Measurements from ENCODE around the gene PRCP.

PRCP gene

GRCh38 chr11:82845356-82846353 is 54.6 kb downstream of the PRCP start:
- no peak for DNase-seq (ENCODE audit: low read depth)
- TF ChIP-seq CTCF (conservative IDR thresholded peaks at IDR 0.05; ENCODE audit: low read depth, low read length), result no peak
- no peak overlapping the region for H3K4me3 ChIP-seq (ENCODE audit: low read depth, low read length)

- no peak for TF ChIP-seq CTCF (conservative IDR thresholded peaks at IDR 0.05; ENCODE audit: low read depth, low read length)
- DNase-seq (ENCODE audit: low read depth), result no peak
- H3K4me3 ChIP-seq (ENCODE audit: low read depth, low read length), result no peak overlapping the region
Measured at GRCh38 chr11:82843057-82843795, 57.0 kb downstream of the PRCP start.

DNA sequence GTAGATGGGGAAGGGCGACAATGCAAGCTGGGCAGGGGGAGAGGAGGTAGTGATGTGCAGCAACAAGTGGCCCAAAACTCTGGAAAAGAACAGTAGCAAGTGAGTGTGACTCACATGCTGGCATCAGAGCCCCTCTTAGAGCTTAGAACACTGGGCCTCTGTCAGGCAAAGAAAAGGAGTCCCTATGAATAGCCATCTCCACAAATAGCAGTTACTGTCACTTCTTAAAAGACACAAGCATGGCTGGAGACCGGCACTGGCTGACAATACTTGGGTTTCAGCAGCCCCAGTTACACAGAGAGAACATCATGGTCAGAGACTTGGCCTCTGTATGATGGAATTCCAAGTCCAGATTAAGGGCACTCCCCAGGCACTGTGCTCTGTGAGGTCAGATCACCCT is 58.2 kb downstream of the PRCP start:
- no peak for DNase-seq (ENCODE audit: low read depth)
- H3K4me3 ChIP-seq (ENCODE audit: low read depth, low read length), result no peak overlapping the region
- TF ChIP-seq CTCF (conservative IDR thresholded peaks at IDR 0.05; ENCODE audit: low read depth, low read length), result no peak

DNA sequence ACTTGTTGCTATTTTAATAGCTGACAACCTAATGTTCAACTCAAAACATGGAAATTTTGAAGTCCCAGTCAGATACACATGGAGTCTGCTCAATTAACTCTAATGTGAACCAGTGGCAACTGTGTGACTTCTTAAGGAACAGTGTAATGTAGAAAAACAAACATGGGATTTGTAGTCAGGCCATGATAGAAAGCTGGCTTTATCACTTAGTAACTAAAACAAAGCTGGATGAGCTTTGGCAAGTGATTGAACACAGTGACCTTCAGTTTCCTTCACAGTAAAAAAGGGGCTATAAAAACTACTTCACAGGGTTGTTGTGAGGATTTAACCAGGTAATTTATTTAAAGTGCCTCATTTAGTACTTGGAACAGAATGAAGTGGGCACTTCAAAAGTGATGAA is 62.6 kb downstream of the PRCP start:
- no peak overlapping the region for H3K4me3 ChIP-seq (ENCODE audit: low read depth, low read length)
- no peak for TF ChIP-seq CTCF (conservative IDR thresholded peaks at IDR 0.05; ENCODE audit: low read depth, low read length)
- no peak for DNase-seq (ENCODE audit: low read depth)

DNA sequence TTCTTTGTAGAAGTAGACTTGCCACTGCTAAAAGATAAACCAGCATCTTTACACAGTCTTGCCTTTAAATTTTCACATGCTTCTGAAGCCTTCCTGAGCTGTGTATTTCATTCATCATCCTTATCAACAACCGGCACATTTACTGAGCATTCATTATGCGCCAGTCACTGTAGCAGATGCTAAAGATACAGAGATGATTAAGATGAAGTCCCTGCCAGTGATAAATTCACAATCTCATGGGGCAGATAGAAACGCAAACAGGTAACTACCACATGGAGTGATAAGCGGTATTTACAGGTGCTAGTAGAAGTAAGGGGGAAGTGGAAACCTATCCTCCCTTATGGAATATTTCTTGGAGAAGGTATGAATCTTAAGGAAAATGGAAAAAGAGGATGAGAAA is 67.2 kb downstream of the PRCP start:
- TF ChIP-seq CTCF (conservative IDR thresholded peaks at IDR 0.05; ENCODE audit: low read depth, low read length), result no peak
- no peak overlapping the region for H3K4me3 ChIP-seq (ENCODE audit: low read depth, low read length)
- no peak for DNase-seq (ENCODE audit: low read depth)

DNA sequence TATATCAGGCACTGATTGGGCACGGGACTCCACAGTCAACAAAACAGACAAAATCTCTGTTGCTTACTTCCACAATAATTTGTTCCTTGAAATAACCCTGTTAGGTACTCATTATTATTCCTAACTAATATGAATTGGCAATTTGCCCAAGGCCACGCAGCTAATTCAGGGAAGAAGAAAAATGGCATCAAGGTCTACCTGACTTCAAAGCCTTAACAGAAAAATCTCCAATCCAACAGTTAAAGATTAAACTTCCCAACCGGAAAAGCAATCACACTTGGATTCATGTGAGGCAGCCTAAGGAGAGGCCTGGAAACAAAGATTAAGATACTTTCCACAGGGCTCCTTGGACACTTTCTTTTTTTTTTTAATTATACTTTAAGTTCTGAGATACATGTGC is 68.9 kb downstream of the PRCP start:
- no peak for TF ChIP-seq CTCF (conservative IDR thresholded peaks at IDR 0.05; ENCODE audit: low read depth, low read length)
- no peak for DNase-seq (ENCODE audit: low read depth)
- no peak overlapping the region for H3K4me3 ChIP-seq (ENCODE audit: low read depth, low read length)

Measured in choroid plexus epithelial cell (primary cell).